Activated gamma-delta T cell treated with anti-CD3 and anti-CD28 coated beads, Interleukin-2, amount 50 U/mL, for 16 hours (primary cell): ENCODE measurements around the gene LAMTOR3.
A peak's percentile ranks its signal among the peaks of the same experiment; 100 is the strongest.

Experiments
- DNase-seq: peaks from one replicate; pipeline ENCODE4 v3.0.0-alpha.2; 2020; ENCODE audit warnings: low read depth

LAMTOR3 gene

DNA sequence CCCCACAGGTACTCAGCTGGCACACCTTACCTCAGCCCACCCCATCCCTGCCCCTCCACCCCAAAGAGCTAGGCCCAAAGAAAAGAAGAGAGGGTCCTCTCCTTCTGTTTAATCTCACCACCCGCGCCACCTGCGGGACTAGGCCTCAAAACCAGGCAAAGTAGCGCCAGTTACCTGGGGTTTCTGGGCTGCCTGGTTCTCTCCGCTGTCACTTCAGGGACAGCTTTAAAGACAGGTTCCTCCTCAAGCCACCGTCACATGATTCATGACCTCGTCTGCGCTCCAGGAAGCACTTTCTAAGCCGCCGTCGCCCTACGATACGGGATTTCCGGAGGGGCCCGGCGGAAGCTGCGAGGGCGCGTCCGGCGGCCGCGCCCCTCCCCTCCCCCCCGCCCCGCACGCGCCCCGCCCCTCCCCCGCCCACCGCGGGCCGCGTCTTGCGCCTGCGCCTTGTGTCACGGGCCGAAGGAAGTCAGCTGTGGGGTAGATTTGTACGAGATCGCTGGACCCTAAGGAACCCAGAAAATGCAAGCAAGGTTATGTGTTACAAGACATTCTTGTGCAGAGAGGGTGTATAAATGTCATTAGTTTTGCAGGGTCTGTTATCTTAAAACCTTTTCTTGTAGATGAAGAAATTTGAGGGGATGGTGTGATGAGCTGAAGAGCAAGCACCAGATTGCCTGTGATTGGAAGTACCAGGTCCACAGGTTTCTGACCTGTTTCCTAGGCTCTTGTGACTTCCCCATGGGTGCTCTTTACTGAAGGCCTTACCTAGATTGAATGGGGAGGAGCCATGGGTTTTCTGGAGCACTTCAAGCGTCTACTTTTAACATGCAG, at the start of gene LAMTOR3:
Gene LAMTOR3 (minus strand): TSS at position 267 of the 837 bp plus-strand sequence. CDS start 464 bp downstream, outside the sequence.
- peak; percentile 78 for DNase-seq

GRCh38 chr4:99938243-99938753, 44.1 kb upstream of the LAMTOR3 start:
- DNase-seq, result no peak

- no peak for DNase-seq
Observed at GRCh38 chr4:99934891-99935290, 40.7 kb upstream of the LAMTOR3 start.

GRCh38 chr4:99927566-99927965, 33.3 kb upstream of the LAMTOR3 start:
- DNase-seq, result no peak

GRCh38 chr4:99921174-99921573, 26.9 kb upstream of the LAMTOR3 start:
- DNase-seq, result no peak

- no peak for DNase-seq
Observed at GRCh38 chr4:99918656-99919055, 24.4 kb upstream of the LAMTOR3 start.

GRCh38 chr4:99917575-99917974, 23.3 kb upstream of the LAMTOR3 start:
- no peak for DNase-seq

GRCh38 chr4:99915449-99915848, 21.2 kb upstream of the LAMTOR3 start:
- no peak for DNase-seq

DNA sequence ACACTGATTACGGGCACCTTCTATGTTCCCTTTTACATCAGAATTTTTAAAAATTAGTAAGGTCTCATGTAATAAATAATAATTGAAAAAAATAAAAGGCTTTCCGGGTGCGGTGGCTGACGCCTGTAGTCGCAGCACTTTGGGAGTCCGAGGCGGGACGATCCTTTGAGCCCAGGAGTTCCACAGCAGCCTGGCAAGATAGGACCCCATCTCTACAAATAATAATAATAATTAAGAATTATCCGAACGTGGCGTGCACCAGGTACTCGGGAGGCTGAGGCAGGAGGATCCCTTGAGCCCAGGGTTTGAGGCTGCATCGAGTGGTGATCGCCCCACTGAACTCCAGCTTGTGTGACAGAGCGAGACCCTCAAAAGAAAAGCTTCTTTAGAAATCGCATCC, 771 bp upstream of the LAMTOR3 start:
- DNase-seq, result no peak

- DNase-seq, result no peak
Observed at GRCh38 chr4:99893839-99894160, 427 bp downstream of the LAMTOR3 start.

- no peak for DNase-seq
Observed at GRCh38 chr4:99893029-99893428, 1.2 kb downstream of the LAMTOR3 start.

DNA sequence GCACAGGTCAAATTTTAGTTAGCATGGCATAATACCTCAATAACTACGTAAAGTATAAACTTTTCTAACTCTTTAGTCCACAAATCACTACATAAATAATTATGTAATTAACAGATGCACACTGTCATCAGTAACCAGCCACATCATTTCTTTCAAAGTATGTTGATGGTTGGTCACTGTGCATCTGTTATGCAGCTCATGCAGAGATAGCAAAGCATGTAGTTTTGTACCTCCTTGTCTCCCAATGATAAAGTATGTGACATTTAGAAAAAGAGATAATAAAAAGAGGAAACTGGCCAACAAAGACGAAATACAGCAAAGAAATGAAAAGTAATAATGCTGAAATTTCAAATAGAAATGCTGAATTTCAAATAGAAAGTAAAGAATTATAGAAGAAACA, 2.9 kb downstream of the LAMTOR3 start:
- DNase-seq, result no peak

GRCh38 chr4:99887837-99888236, 6.4 kb downstream of the LAMTOR3 start:
- DNase-seq, result no peak

DNA sequence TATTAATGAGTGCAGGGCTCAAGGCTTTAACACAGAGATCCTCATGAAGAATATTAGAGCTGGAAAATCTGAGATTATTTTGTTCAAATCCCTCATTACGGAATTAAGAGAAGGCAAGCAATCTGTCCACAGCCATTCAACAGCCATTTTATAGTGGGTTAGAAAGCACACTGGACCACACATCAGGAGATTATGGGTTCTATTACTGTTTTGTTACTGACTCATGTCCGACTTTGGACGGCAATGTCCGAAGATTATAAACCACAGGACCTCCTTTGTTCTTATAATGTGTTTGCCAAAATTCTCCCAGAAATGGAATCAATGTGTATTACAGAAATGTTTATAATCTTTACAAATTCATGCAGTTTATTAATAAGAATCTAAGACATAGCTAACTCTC, 8.1 kb downstream of the LAMTOR3 start:
- DNase-seq, result no peak

GRCh38 chr4:99885687-99886086, 8.5 kb downstream of the LAMTOR3 start:
- no peak for DNase-seq

GRCh38 chr4:99885063-99885664, 9.1 kb downstream of the LAMTOR3 start:
- no peak for DNase-seq

DNA sequence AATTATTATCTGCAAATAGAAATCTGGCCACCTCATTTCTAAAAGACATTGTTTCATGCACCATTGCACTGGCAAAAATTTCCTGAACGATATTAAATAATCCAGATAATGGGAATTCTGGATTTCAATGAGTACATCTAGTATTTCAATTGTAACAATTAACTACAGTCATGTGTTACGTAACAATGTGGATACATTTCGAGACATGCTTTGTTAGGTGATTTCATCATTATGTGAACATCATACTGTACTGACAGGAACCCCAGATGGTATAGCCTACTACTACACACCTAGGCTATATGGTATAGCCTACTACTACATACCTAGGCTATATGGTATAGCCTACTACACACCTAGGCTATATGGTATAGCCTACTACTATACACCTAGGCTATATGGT, 14.8 kb downstream of the LAMTOR3 start:
- DNase-seq, result no peak

DNA sequence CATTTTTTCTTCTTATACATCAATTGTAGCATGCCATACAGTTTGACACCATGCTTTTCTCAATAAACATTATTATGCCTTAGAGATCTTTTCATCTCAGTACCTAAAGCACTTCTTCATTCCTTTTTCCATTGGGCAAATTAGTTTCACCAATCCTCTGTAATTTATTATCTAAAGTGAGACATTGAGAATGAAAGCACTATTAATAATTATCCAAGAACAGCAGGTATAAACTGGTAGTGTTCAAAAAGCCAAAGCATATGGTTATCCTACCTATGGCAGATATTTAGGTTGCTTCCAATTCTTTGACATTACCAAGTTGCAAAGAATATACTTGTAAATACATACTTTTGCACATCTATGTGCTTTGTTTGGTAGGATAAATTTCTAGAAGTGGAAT, 15.6 kb downstream of the LAMTOR3 start:
- DNase-seq, result no peak

DNA sequence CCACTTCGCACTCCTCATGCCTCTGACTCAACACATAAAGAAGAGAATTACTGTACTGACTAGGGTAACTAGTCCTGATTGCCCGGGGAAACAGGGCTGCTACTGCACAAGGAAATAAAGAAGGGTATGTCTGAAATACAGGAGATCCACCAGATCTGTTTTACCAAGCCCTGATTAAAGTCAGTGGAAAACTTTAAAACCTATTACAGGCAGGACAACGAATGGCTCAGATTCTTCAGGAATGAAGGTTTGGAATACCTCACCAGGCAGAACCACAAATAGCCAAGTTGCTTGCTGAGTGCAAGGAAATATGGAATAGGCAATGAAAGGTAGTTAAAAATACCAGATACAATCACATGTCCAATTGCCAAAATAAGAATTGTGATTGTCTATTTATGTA, 17.3 kb downstream of the LAMTOR3 start:
- no peak for DNase-seq

GRCh38 chr4:99875071-99875470, 19.2 kb downstream of the LAMTOR3 start:
- DNase-seq, result no peak

DNA sequence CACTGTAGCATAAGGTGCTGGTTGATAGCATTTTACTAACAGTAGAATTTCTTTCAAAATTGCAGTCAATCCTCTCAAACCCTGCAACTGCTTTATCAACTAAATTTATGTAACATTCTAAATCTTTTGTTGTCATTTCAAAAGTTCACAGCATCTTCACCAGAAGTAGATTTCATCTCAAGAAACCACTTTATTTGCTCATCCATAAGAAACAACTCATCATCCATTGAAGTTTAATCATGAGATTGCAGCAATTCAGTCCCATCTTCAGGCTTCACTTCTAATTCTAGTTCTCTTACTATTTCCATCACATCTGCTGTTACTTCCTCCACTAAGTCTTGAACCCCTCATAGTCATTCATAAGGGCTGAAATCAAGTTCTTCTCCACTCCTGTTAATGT, 21.7 kb downstream of the LAMTOR3 start:
- DNase-seq, result no peak

GRCh38 chr4:99868126-99868596, 26.1 kb downstream of the LAMTOR3 start:
- DNase-seq, result no peak

DNA sequence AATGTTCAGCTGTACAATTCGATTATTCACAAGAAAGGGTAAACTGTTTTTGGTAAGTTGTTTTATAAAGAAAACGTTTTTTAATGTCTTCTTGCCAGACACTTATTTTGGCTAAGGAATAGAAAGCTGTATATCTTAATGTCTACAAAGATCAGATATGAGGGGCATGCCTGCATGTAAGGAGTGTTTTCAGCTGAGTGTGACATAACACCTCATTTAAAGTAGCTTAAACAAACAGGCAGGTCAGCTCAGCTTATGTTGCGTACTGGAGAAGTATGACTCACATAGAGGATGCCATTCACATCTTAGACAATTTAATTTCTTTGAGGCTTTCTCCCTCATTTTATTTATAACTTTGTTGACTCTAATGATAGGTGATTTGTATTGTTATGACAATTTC, 30.4 kb downstream of the LAMTOR3 start:
- no peak for DNase-seq
